DMS 273 treated with DMSO at 0.1 percent for 48 hours (cell line): Measurements from ENCODE around the gene TENT5A.

Experiments used
- DNase-seq: peaks from one replicate; lab custom pipeline; 2025; lab: John Stamatoyannopoulos, UW

Gene TENT5A

DNA sequence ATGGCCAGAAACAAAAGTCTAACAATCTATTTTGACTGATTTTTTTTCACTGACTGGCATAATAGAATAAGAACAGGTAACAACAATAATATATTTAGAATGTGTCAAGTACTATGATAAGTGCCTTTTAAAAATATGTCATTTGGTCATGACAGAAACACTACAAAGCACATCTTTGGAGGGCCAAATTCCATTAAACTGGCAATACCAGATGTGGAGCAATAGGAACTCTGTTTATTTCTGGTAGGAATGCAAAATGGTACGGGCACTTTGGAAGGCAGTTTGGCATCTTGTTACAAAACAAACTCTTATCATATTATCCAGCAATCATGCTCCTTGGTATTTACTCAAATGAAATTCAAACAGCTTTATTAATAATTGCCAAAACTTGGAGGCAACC lies 39.3 kb downstream of the TENT5A start:
- DNase-seq = no peak

- no peak for DNase-seq
These were observed 44.3 kb downstream of the TENT5A start for GRCh38 chr6:81708113-81708699.

DNA sequence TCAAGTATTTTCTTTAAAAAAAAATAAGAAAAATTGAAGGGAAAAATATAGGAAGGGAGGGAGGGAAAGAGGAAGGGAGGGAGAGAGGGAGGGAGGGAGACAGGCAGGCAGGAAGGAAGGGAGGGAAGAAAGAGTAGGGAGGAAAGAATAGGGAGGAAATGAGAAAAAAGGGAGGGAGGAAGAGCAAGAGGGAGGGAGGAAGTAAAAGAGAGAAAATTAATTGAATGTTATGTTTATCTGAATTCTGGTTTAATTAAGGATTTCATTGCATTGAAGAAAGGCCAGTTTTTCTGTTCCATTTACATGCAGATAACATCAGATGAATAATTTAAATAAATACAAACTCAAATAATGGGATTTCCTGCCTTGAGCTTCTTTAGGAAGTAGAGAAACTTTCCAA lies 47.8 kb downstream of the TENT5A start:
- no peak for DNase-seq

DNA sequence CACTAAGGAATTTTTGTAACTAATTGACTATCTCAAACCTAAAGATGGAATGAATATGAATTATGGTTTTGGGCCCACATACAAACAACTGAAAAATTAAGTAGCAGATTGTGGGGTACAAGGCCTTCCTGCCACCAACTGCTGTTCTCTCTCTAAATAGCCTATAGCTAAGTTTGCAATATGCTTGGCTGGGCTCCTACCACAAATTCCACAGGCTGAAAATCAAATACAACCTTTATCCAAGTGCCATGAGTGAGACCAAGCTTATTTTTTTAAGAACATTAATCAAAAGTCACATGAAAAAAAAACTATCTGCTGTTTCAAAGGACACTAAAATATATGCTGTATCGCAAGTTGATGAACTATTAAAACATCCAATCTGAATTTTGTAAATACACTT lies 52.1 kb downstream of the TENT5A start:
- no peak for DNase-seq

DNA sequence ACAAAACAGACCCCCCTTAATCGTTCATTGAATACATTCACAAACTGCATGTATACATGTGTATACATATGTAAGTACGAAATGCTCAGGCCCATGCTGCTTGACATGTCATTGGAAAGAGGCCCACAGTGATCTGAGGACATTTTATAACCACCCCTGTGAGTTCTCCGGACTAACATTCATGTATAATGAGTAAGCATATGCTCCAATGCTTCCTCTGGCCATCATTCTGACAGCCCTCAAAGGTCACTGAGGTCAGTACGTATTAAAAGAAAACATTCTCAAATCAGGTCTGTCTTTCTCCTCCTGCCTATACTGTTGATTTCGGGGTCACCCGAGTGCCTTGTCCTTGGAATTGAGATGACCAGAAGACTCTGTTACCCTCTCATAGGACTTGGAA lies 54.9 kb downstream of the TENT5A start:
- DNase-seq = no peak

DNA sequence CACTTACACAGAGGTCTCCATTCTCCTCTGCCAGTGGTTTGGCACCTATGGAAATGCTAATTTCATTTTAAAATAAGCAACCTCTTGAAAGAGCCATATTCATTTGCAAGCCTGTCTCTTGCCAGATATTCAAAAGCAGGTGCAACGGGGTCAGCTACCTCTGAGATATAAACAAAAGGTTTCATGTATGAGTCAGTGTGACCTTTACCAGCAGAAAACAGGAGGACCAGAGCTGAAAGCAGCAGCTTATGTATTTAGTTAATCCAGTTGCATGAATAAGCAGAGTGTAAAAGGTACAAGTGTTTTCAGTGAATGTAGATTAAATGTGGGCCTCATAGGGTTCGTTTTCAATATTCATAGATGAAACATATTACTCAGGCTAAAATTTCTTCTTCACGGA lies 56.0 kb downstream of the TENT5A start:
- DNase-seq = no peak
